Stimulated activated naive CD8-positive, alpha-beta T cell treated with anti-CD3 and anti-CD28 coated beads, Interleukin-15, Interleukin-2, amounts not matched to agents 100 ng/mL and 50 ng/mL, for 24 hours (primary cell): ENCODE measurements around the gene APEH.
"Not testable (repeated sequence)": the region's sequence is repeated elsewhere in the genome, so short reads cannot be mapped to it uniquely, and the experiment has no call there.

Source experiments
- H3K27ac Mint-ChIP-seq: one replicate; pipeline ENCODE4 v1.8.0; 2021; ENCODE audit warnings: mild to moderate bottlenecking, mixed read lengths
- H3K27me3 Mint-ChIP-seq: one replicate; pipeline ENCODE4 v1.8.0; 2021; ENCODE audit warnings: mixed read lengths
- H3K36me3 Mint-ChIP-seq: one replicate; pipeline ENCODE4 v1.8.0; 2021; ENCODE audit warnings: low read depth, mixed read lengths
- H3K4me1 Mint-ChIP-seq: one replicate; pipeline ENCODE4 v1.8.0; 2021; ENCODE audit warnings: low read depth, mixed read lengths
- H3K4me3 Mint-ChIP-seq: one replicate; pipeline ENCODE4 v1.8.0; 2021; ENCODE audit warnings: mild to moderate bottlenecking, mixed read lengths
- H3K9me3 Mint-ChIP-seq: one replicate; pipeline ENCODE4 v1.8.0; 2021; ENCODE audit warnings: mixed read lengths

APEH gene

GRCh38 chr3:49670940-49671290 is 3.2 kb upstream of the APEH start:
- H3K4me1 Mint-ChIP-seq: peaks cover 28% of the 10 kb centered on the region
- no peak overlapping the region for H3K27ac Mint-ChIP-seq
- H3K27me3 Mint-ChIP-seq: no peaks in the 10 kb centered on the region
- peaks cover 6% of the 10 kb centered on the region for H3K36me3 Mint-ChIP-seq
- no peak overlapping the region for H3K4me3 Mint-ChIP-seq
- no peaks in the 10 kb centered on the region for H3K9me3 Mint-ChIP-seq

GRCh38 chr3:49671291-49672288 is 2.6 kb upstream of the APEH start:
- no peaks in the 10 kb centered on the region for H3K27me3 Mint-ChIP-seq
- H3K4me1 Mint-ChIP-seq: peaks cover 33% of the 10 kb centered on the region
- no peaks in the 10 kb centered on the region for H3K9me3 Mint-ChIP-seq
- H3K4me3 Mint-ChIP-seq: peak overlapping the region; percentile 60
- peaks cover 11% of the 10 kb centered on the region for H3K36me3 Mint-ChIP-seq
- peak overlapping the region; percentile 1 for H3K27ac Mint-ChIP-seq

DNA sequence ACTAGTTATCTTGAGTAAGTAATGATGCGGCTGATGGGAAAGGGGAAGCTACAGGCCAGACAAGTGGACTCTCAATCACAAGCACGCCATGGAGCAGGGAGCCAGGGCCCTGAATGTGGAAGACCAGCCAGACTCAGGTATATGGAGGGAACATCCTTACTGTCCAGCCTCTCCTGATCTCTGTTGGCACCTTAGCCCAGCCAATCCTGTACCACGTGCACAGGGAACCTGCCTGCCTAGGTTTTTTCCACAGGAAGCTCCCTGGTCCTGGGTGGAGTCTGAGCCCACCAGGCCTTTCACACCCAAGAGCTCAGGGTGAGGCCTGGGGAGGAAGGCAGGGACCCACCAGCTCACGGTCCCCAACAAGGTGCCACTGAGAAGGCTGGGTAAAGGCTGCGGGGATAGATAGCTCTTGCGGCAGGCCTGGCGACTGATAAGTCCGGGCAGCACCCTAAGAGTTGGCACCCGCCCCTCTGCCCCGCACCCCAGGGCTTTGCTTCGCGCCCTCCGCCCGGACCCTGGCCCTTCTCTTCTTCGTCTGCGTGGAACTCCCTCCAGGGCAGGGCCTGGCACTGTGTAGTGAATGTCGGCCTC is 933 bp upstream of the APEH start:
- Mint-ChIP-seq H3K4me1 (peaks cover 33% of the 10 kb centered on the region), H3K4me3 (peak overlapping the region; percentile 93), H3K27ac (peak overlapping the region; percentile 98), H3K27me3 (no peaks in the 10 kb centered on the region), H3K36me3 (peaks cover 24% of the 10 kb centered on the region), H3K9me3 (no peaks in the 10 kb centered on the region)

GRCh38 chr3:49674497-49674983 is 389 bp downstream of the APEH start:
- Mint-ChIP-seq H3K27me3 (no peaks in the 10 kb centered on the region), H3K9me3 (no peaks in the 10 kb centered on the region), H3K36me3 (peaks cover 27% of the 10 kb centered on the region), H3K4me1 (peaks cover 33% of the 10 kb centered on the region), H3K27ac (peak overlapping the region; percentile 63), H3K4me3 (peak overlapping the region; percentile 93)

- Mint-ChIP-seq H3K27ac (no peak overlapping the region), H3K4me1 (peaks cover 33% of the 10 kb centered on the region), H3K4me3 (no peak overlapping the region), H3K36me3 (peaks cover 34% of the 10 kb centered on the region), H3K27me3 (no peaks in the 10 kb centered on the region), H3K9me3 (no peaks in the 10 kb centered on the region)
Measured at GRCh38 chr3:49675912-49676311, 1.8 kb downstream of the APEH start.

DNA sequence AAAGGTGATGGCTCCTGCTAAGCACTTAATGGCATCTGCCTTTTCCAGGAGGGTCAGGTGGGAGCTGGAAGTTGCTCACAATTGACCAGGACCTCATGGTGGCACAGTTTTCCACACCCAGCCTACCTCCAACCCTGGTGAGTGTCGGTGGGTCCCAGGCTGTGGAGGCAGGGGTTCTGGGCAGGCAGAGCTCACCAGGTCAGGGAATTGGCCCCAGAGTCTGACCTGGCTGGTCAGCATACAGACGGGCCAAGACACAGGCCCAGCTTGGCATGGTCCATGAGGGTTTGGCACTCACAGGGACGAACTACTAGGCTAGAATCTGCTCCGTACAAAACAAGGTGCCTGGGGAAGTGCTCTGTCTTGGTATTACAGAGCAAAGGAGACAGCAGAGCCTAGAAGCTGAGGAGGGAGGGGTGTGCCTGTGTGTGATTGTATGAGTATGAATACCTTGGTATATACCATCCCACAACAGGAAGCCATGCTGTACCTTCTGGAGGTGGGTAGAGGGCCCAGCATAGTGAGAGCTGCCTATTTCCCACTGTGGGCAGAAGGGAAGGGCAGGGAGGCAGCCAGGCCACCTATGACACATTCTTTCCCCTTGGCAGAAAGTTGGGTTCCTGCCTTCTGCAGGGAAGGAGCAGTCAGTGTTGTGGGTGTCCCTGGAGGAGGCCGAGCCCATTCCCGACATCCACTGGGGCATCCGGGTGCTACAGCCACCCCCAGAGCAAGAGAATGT is 6.5 kb downstream of the APEH start:
- H3K36me3 Mint-ChIP-seq: peaks cover 41% of the 10 kb centered on the region
- H3K4me1 Mint-ChIP-seq: peaks cover 11% of the 10 kb centered on the region
- H3K27ac Mint-ChIP-seq: no peak overlapping the region

GRCh38 chr3:49681232-49681522 is 7.0 kb downstream of the APEH start:
- H3K4me3 Mint-ChIP-seq: no peak overlapping the region
- H3K9me3 Mint-ChIP-seq: no peaks in the 10 kb centered on the region
- H3K4me1 Mint-ChIP-seq: peaks cover 6% of the 10 kb centered on the region
- H3K27ac Mint-ChIP-seq: no peak overlapping the region
- H3K36me3 Mint-ChIP-seq: peaks cover 36% of the 10 kb centered on the region
- H3K27me3 Mint-ChIP-seq: no peaks in the 10 kb centered on the region

More for the DNA sequence above, 6.5 kb downstream of the APEH start:
- no peak overlapping the region for H3K4me3 Mint-ChIP-seq
- no peaks in the 10 kb centered on the region for H3K27me3 Mint-ChIP-seq
- no peaks in the 10 kb centered on the region for H3K9me3 Mint-ChIP-seq

DNA sequence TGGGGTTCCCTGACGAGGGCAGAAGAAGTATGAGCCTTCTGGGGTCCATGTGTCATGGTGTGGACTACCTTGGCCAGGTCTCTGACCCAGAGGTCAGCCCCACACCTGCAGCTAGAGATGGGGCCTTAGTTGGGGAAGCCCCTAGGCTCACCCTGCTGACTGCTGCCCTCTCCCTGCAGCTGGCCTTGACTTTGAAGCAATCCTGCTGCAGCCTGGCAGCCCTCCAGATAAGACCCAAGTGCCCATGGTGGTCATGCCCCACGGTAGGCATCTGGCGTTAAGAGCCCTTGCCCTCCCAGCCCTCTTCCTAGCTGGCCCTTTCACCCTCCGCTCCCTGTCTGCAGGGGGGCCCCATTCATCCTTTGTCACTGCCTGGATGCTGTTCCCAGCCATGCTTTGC is 7.4 kb downstream of the APEH start:
- Mint-ChIP-seq H3K4me3 (no peak overlapping the region), H3K4me1 (peaks cover 4% of the 10 kb centered on the region), H3K27ac (no peak overlapping the region), H3K36me3 (peaks cover 33% of the 10 kb centered on the region), H3K9me3 (no peaks in the 10 kb centered on the region), H3K27me3 (no peaks in the 10 kb centered on the region)

GRCh38 chr3:49683162-49683561 is 9.0 kb downstream of the APEH start:
- Mint-ChIP-seq H3K4me1 (peaks cover 11% of the 10 kb centered on the region), H3K36me3 (peaks cover 20% of the 10 kb centered on the region), H3K27me3 (no peaks in the 10 kb centered on the region), H3K27ac (no peak overlapping the region), H3K9me3 (no peaks in the 10 kb centered on the region), H3K4me3 (no peak overlapping the region)

- peaks cover 18% of the 10 kb centered on the region for H3K36me3 Mint-ChIP-seq
- H3K4me1 Mint-ChIP-seq: peaks cover 21% of the 10 kb centered on the region
Measured at GRCh38 chr3:49684453-49684852, 10.3 kb downstream of the APEH start.

GRCh38 chr3:49685103-49685502 is 11.0 kb downstream of the APEH start:
- Mint-ChIP-seq H3K4me1 (peaks cover 27% of the 10 kb centered on the region), H3K36me3 (peaks cover 11% of the 10 kb centered on the region)
- not testable (repeated sequence) for H3K4me3 Mint-ChIP-seq, H3K9me3 Mint-ChIP-seq, H3K27ac Mint-ChIP-seq, H3K27me3 Mint-ChIP-seq

More at GRCh38 chr3:49684453-49684852, 10.3 kb downstream of the APEH start:
- H3K9me3 Mint-ChIP-seq, H3K4me3 Mint-ChIP-seq, H3K27ac Mint-ChIP-seq, H3K27me3 Mint-ChIP-seq: not testable (repeated sequence)

- H3K27me3 Mint-ChIP-seq, H3K4me3 Mint-ChIP-seq, H3K27ac Mint-ChIP-seq, H3K36me3 Mint-ChIP-seq, H3K9me3 Mint-ChIP-seq: not testable (repeated sequence)
- peaks cover 34% of the 10 kb centered on the region for H3K4me1 Mint-ChIP-seq
Measured at GRCh38 chr3:49685846-49686245, 11.7 kb downstream of the APEH start.

- not testable (repeated sequence) for H3K27ac Mint-ChIP-seq, H3K27me3 Mint-ChIP-seq, H3K9me3 Mint-ChIP-seq, H3K36me3 Mint-ChIP-seq
- H3K4me1 Mint-ChIP-seq: peaks cover 39% of the 10 kb centered on the region
- H3K4me3 Mint-ChIP-seq: peak overlapping the region; percentile 35
Measured at GRCh38 chr3:49686346-49686745, 12.2 kb downstream of the APEH start.

DNA sequence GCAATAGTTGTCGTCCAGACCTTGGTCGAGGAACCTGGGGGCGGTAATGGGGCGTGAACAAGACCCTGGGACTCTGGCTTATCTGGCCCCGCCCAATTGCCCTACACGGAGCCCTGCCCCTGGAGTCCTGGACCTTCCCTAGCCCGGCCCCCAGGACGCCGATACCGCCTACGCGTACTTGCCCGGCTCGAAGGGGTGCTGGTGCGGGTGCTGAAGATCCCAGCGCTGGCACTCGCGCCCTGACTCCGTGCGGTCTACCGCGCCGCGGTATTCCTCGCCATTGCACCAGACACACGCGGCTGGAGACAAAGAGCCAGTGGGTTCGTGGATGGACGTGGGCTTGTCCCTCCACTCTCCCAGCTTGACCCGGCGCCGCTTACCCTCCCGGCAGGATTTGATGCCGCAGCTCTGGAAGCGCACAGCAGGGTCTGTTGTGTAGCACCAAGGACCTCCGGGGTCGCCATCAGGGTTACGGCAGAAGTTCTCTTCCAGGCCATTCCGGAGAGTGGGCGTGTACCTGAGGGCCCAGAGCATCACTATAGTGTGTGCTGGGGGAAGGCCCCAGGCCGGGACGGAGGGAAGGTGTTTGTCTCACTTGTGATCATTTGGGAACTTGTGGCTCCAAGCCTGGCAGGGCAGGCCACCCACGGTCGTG is 12.7 kb downstream of the APEH start:
- H3K27ac Mint-ChIP-seq, H3K4me3 Mint-ChIP-seq, H3K9me3 Mint-ChIP-seq, H3K27me3 Mint-ChIP-seq, H3K36me3 Mint-ChIP-seq: not testable (repeated sequence)
- peaks cover 40% of the 10 kb centered on the region for H3K4me1 Mint-ChIP-seq

DNA sequence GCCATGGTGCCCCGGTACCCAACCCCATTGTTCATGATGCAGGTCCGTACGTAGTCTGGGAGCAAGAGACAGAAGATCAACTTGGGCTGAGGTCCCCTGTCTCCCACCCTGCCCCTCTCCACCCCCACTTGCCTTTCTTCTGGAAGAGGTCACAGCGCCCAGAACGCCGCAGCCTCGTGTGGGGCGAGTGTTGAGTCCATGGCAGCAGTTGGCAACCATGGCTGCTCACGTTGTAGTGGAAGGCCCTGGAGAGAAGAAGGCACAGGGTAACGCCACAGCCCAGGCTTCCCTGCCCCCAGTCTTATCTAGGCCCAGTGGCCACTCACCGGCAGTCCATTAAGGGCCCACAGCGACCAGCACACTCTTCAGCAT is 13.3 kb downstream of the APEH start:
- not testable (repeated sequence) for H3K27ac Mint-ChIP-seq, H3K9me3 Mint-ChIP-seq, H3K4me3 Mint-ChIP-seq, H3K27me3 Mint-ChIP-seq, H3K36me3 Mint-ChIP-seq
- H3K4me1 Mint-ChIP-seq: peaks cover 40% of the 10 kb centered on the region
